Measurements from ENCODE around the gene PACRG. TPM values are rescaled to one million over a fixed set of nuclear protein-coding genes. Genes with fewer than 3 reads are reported as not detected.

Gene PACRG
- total and polyA plus RNA-seq, 10 of the 15 experiments (the other 5 are each of a cell fraction or from before 2014, with no cell fraction given), result not detected

- TF ChIP-seq ZNF592 (IDR thresholded peaks at IDR 0.05), result no peak
These were observed 472.5 kb downstream of the PACRG start (continued) for GRCh38 chr6:163200289-163200688.

DNA sequence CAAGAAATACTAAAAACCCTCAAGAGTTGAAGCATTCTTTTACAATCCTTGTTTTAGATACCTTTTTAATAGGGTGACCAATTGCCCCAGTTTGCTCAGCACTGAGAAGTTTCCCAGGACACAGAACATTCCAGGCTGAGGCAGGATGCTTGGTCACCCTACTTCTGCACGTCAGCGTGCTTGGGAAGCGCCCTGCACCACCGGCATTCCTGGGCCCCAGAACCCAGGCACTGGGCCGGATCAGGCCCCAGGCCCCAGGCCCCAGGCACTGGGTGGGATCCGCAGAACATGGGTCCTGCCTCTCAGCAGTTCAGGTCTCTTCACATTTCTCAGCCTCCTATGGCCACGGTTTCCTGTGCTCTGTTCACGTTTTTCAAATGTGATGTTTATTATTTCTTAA is 472.9 kb downstream of the PACRG start:
- intact Hi-C loops (cut with micrococcal nuclease; ENCODE audit: unreplicated experiment), result no loop called here
- H3K4me3 ChIP-seq, result no peak overlapping the region
- ChIA-PET POLR2A (no interaction called here), SMC1A (ENCODE audit: uncharacterized antibody, unreplicated experiment) (no interaction called here), CTCF (no interaction called here), RAD21 (ENCODE audit: unreplicated experiment) (no interaction called here)
- H3K9me3 ChIP-seq (replicated peaks; ENCODE audit: control insufficient read depth, insufficient read depth, low read length), result no peaks in the 10 kb centered on the region
- DNase-seq (ENCODE audit: low read depth, low spot score) (no peak), FAIRE-seq (no peak), ATAC-seq (no peak)
- in situ Hi-C loops (cut with MboI), result no loop called here
- no peaks in the 10 kb centered on the region for H3K4me1 ChIP-seq (ENCODE audit: control insufficient read depth, insufficient read depth, low read length)
- 42% methylated on average over 8 of the region's 8 CpGs for WGBS (ENCODE audit: insufficient coverage, insufficient replicate concordance, low lambda C conversion rate, missing lambda C conversion rate)
- H3K9ac ChIP-seq (ENCODE audit: control insufficient read depth, insufficient read depth, low read length), result no peak overlapping the region
- no peaks in the 10 kb centered on the region for H3K36me3 ChIP-seq (ENCODE audit: control insufficient read depth in 2 of 2, insufficient read depth in 2 of 2, low read length in 1 of 2)
- no peaks in the 10 kb centered on the region for H3K79me2 ChIP-seq (ENCODE audit: control insufficient read depth, insufficient read depth, low read length)
- no peak overlapping the region for H3K4me2 ChIP-seq (ENCODE audit: control insufficient read depth, insufficient read depth)
- H2AFZ ChIP-seq (ENCODE audit: control insufficient read depth, low read depth, low read length), result no peak overlapping the region
- H3K27ac ChIP-seq (ENCODE audit: control insufficient read depth, insufficient read depth), result no peak overlapping the region
- no peaks in the 10 kb centered on the region; a peak in 1 of 4 replicates for H3K27me3 ChIP-seq (replicated peaks in 1 of 2; ENCODE audit: control insufficient read depth in 2 of 2, insufficient read depth in 2 of 2, low read length in 1 of 2)
- TF ChIP-seq ZNF217 (IDR thresholded peaks at IDR 0.05) (no peak), ZBTB33 (IDR thresholded peaks at IDR 0.05) (no peak), NFXL1 (IDR thresholded peaks at IDR 0.05; ENCODE audit: borderline replicate concordance) (no peak), NRF1 (conservative IDR thresholded peaks at IDR 0.05; ENCODE audit: low read depth, low read length) (no peak)
- H4K20me1 ChIP-seq (ENCODE audit: control insufficient read depth, insufficient read depth), result no peaks in the 10 kb centered on the region
- BruUV-seq (replicated peaks), result no TSS peak
